Gastrocnemius medialis (tissue), 4 donors: ENCODE measurements around the gene ELP2.

Experiments used
- CTCF ChIP-seq, 5 experiments: fragments of 450-650 bp in 3 of 5; fragments of 200-600 bp in 2 of 5; sonication (generic) in 2 of 5; IDR thresholded peaks in 4 of 5; conservative IDR thresholded peaks in 1 of 5; 1 replicate in 4 of 5; 2 replicates in 1 of 5; pipeline ENCODE4 v1.5.1; 2016 to 2019; ENCODE audit warnings: antibody characterized with exemption in 5 of 5, mild to moderate bottlenecking in 3 of 5, moderate library complexity in 3 of 5
- POLR2A ChIP-seq, 2 donors: fragments of 450-650 bp; IDR thresholded peaks; one replicate each; pipeline ENCODE4 v1.6.1; 2017; ENCODE audit warnings: antibody characterized with exemption in 2 of 2, mild to moderate bottlenecking in 2 of 2, moderate library complexity in 2 of 2

GRCh38 chr18:36109737-36110136 lies 20.0 kb upstream of the ELP2 start:
- TF ChIP-seq POLR2A (IDR thresholded peaks at IDR 0.05) (no peak), CTCF (IDR thresholded peaks at IDR 0.05 in 4 of 5, conservative IDR thresholded peaks at IDR 0.05 in 1 of 5) (no peak)
